ENCODE data around the gene RNFT2. TPM values are rescaled to one million over a fixed set of nuclear protein-coding genes. Genes with fewer than 3 reads are reported as not detected.

Gene RNFT2
- total RNA-seq, 1 donor from 2014 or later, result 20.0 TPM

DNA sequence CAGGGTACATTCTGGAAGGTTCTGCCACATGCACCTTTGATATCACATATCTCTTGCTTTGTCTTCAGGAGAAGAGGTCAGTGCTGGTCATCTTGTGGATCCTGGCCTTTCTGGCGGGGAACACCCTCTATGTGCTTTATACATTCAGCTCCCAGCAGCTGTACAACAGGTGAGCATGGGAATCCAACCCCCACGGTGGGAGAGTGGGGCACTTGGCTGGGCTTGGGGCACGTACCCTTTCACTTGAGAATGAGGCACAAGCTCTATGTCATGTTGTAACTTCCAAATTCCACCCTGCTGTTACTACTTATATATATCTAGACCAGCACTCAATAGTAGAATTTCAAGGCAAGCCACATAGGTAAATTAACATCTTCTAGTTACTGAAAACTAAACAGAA, 28.6 kb downstream of the RNFT2 start:
- Mint-ChIP-seq H3K9me3 (ENCODE audit: unreplicated experiment) (no peaks in the 10 kb centered on the region), H3K27me3 (ENCODE audit: unreplicated experiment) (no peaks in the 10 kb centered on the region), H3K27ac (ENCODE audit: unreplicated experiment) (no peak overlapping the region)

DNA sequence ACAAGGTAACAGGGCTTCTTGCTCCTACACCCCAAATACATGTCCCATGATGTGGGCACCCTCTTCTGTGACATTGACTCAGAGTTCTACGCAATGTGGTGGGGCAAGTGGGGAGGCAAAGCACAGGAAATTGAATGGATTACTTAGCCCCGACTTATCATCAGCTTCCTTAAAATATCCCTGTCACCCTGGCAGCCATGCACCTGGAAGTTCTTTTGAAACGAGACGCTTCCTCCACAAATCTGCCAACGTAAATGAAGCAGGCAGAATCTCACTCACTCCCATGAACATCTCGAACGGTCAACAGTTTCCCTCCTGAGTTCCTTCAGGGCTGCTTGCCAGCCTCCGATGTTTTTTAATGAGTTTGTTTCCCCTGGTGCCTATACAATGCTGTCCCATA, 33.5 kb downstream of the RNFT2 start:
- no peaks in the 10 kb centered on the region for H3K9me3 Mint-ChIP-seq (ENCODE audit: unreplicated experiment)
- H3K27ac Mint-ChIP-seq (ENCODE audit: unreplicated experiment), result peak overlapping the region; percentile 48
- no peak for DNase-seq (ENCODE audit: low spot score)
- no peak for TF ChIP-seq CTCF (IDR thresholded peaks at IDR 0.05; ENCODE audit: unreplicated experiment)
- no peak overlapping the region for H3K4me3 Mint-ChIP-seq (ENCODE audit: unreplicated experiment)
- no peaks in the 10 kb centered on the region for H3K27me3 Mint-ChIP-seq (ENCODE audit: unreplicated experiment)
- peaks cover 13% of the 10 kb centered on the region for H3K4me1 Mint-ChIP-seq (ENCODE audit: unreplicated experiment)
- H3K36me3 Mint-ChIP-seq (ENCODE audit: low read depth, unreplicated experiment), result no peaks in the 10 kb centered on the region

More for the DNA sequence above, 28.6 kb downstream of the RNFT2 start:
- peaks cover 3% of the 10 kb centered on the region for H3K4me1 Mint-ChIP-seq (ENCODE audit: unreplicated experiment)
- no peak overlapping the region for H3K4me3 Mint-ChIP-seq (ENCODE audit: unreplicated experiment)
- no peak for DNase-seq (ENCODE audit: low spot score)
- H3K36me3 Mint-ChIP-seq (ENCODE audit: low read depth, unreplicated experiment), result no peaks in the 10 kb centered on the region
- TF ChIP-seq CTCF (IDR thresholded peaks at IDR 0.05; ENCODE audit: unreplicated experiment), result no peak

DNA sequence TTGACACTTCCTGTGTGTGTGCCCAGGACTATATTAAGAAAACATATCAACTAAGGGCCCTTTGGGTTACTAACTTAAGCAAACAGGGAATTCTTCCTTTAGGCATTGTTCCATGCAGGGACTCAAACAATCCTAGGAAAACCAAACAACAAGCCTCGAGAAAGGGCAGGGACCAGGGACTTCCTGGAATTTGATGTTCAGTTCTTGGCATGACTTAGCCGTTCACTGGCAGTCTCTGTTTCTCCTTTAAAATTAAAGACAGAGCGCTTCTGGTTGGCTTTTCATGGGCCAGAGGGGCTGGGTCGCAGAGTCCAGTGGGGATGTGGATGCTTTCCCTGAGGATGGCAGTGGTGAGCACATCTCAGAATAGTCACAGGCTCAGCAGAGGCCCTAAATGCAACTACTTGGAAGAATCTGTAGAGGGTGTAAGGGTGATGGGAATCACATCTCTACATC, 35.2 kb downstream of the RNFT2 start:
- peak; percentile 57 for DNase-seq (ENCODE audit: low spot score)
- no peak for TF ChIP-seq CTCF (IDR thresholded peaks at IDR 0.05; ENCODE audit: unreplicated experiment)
- Mint-ChIP-seq H3K4me3 (ENCODE audit: unreplicated experiment) (no peak overlapping the region), H3K9me3 (ENCODE audit: unreplicated experiment) (no peaks in the 10 kb centered on the region), H3K4me1 (ENCODE audit: unreplicated experiment) (peaks cover 17% of the 10 kb centered on the region), H3K27me3 (ENCODE audit: unreplicated experiment) (no peaks in the 10 kb centered on the region), H3K36me3 (ENCODE audit: low read depth, unreplicated experiment) (peaks cover 4% of the 10 kb centered on the region), H3K27ac (ENCODE audit: unreplicated experiment) (peak overlapping the region; percentile 87)

DNA sequence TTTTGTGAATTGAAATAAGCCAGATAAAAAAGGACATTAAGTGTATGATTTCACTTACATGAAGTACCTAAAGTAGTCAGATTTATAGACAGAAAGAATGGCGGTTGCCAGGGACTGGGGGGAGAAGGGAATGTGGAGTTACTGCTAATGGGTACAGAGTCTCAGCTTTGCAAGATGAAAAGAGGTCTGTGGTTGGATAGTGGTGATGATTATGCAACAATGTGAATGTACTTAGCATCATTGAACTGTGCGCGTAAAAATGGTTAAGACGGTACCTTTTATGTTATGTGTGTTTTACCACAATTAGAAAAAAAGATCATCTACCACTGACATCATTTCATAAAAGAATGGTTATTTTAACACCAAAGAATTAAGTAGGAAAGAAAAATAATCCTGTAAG, 35.9 kb downstream of the RNFT2 start:
- H3K27me3 Mint-ChIP-seq (ENCODE audit: unreplicated experiment), result no peaks in the 10 kb centered on the region
- no peak for DNase-seq (ENCODE audit: low spot score)
- H3K4me3 Mint-ChIP-seq (ENCODE audit: unreplicated experiment), result no peak overlapping the region
- TF ChIP-seq CTCF (IDR thresholded peaks at IDR 0.05; ENCODE audit: unreplicated experiment), result no peak
- no peaks in the 10 kb centered on the region for H3K9me3 Mint-ChIP-seq (ENCODE audit: unreplicated experiment)
- peaks cover 17% of the 10 kb centered on the region for H3K4me1 Mint-ChIP-seq (ENCODE audit: unreplicated experiment)
- H3K27ac Mint-ChIP-seq (ENCODE audit: unreplicated experiment), result no peak overlapping the region
- H3K36me3 Mint-ChIP-seq (ENCODE audit: low read depth, unreplicated experiment), result peaks cover 6% of the 10 kb centered on the region

DNA sequence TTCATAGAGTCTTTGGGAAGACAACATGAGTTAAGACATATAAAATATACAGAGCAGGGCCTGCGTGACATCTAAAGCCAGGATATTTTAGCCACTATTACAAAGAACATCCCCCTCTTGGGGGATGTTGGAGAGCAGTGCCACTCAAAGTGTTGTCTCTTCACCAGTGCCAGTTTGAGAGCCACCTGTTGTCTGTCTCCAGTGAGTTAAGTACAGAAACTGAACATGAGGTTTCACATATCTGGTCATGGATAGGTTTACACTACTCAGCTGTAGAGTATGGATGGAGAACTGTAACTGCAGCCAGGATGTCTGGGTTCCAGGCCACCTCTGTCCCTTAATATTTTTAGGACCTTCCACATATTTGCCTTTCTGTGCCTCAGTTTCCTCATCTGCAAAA, 39.1 kb downstream of the RNFT2 start:
- no peak overlapping the region for H3K27ac Mint-ChIP-seq (ENCODE audit: unreplicated experiment)
- H3K4me1 Mint-ChIP-seq (ENCODE audit: unreplicated experiment), result peaks cover 11% of the 10 kb centered on the region
- H3K9me3 Mint-ChIP-seq (ENCODE audit: unreplicated experiment), result no peaks in the 10 kb centered on the region

More for the DNA sequence above, 39.1 kb downstream of the RNFT2 start:
- Mint-ChIP-seq H3K4me3 (ENCODE audit: unreplicated experiment) (no peak overlapping the region), H3K36me3 (ENCODE audit: low read depth, unreplicated experiment) (peaks cover 20% of the 10 kb centered on the region), H3K27me3 (ENCODE audit: unreplicated experiment) (no peaks in the 10 kb centered on the region)
- DNase-seq (ENCODE audit: low spot score), result no peak
- no peak for TF ChIP-seq CTCF (IDR thresholded peaks at IDR 0.05; ENCODE audit: unreplicated experiment)

All from endothelial cell (in vitro differentiated cells).